SHP77 treated with DMSO at 0.1 percent for 48 hours (cell line): ENCODE results near the gene LDB2.
"Not testable (repeated sequence)": the region's sequence is repeated elsewhere in the genome, so short reads cannot be mapped to it uniquely, and the experiment has no call there.

Experiments
- DNase-seq: peaks from one replicate; lab custom pipeline; 2025; lab: John Stamatoyannopoulos, UW

The LDB2 gene

DNA sequence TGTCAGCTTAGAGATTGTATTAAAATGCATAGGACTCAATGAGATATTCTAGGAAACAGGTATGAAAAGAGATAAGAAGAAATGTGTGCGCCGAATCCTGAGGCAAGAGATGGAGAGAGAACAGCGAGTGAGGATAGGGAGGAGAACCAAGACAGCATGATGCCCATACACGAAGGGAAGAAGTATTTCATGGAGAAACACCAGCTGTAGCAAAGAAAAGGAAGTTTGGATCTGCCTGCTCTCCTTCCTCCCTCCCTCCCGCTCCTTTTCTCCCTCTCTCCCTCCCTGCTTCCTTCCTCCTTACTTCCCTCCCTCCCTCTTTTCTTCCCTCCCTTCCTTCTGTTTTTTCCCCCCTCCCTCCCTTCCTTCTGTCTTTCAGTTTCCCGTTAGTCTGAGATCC, 353.6 kb downstream of the LDB2 start:
- no peak for DNase-seq

DNA sequence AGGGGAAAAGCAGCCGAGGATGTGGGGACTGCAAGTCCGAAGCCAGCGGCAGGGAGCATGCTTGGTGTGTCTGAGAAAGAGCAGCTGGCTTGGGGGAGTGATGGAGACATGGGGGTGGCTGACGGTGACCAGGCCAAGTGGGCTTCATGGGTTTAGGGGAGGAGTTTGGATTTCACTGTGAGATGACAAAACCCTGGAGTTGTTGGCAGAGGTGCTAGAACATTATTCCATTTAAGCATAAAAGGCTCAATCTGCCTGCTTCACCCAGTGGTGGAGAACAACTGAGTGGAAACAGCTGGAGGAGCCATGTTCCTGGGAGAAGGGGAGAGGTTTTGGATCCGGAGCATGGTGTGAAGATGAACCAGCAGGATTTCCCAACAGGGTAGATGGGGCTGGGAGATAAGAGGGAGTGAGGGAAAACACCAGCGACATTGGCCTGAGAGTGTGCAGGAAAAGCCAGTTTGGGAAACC, 354.2 kb downstream of the LDB2 start:
- DNase-seq: no peak

DNA sequence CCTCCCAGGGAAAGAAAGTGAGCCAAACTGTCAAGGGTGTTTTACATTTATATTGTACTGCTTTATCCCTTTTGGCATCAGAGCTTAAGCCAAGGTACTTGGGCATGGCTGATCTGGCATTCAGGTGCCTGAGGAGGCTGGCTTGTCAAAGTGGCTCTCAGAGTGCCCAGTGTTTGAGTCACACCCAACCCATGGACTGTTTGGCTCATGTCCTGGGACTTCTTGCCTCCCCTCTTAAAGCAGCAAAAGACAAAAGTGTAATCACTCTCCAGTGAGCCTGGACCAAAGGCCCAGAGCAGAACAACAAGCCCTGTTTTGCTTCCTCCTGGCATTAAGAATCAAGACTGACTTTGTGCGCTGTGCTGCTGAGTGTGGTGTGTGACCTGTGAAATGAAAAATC, 360.5 kb downstream of the LDB2 start:
- no peak for DNase-seq

DNA sequence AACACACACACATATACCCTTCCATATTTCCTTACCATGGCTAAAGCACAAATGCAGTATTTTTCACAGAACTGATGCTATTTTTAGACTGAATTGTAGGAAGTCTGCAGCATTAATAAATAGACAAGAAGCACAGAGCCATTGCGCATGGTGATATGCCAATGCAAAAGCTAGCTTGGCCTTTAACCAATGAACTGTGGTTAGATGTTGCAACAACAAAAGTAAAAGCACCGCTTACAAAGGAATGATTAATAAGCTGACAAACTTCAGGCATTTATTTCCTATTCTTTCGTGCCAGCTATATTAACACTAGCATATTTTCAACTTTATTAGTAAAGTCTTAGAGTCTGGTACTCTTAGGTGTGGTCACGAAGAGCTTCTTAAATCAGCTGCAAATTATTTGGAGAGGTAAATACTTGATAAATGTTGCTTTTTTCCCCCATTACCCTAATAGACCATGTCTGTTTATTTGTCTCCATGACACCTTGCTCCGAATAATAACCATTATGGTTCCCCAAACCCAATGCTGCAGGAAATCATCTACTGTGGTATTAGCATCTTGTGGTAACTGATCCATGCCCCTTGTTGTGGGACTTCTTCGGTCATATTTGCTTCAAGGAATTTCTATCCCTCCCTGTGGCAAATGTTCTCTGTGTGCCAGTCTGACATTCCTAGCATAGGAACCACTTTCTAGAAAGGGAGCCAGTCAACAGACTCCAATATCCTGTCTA, 366.0 kb downstream of the LDB2 start:
- no peak for DNase-seq

DNA sequence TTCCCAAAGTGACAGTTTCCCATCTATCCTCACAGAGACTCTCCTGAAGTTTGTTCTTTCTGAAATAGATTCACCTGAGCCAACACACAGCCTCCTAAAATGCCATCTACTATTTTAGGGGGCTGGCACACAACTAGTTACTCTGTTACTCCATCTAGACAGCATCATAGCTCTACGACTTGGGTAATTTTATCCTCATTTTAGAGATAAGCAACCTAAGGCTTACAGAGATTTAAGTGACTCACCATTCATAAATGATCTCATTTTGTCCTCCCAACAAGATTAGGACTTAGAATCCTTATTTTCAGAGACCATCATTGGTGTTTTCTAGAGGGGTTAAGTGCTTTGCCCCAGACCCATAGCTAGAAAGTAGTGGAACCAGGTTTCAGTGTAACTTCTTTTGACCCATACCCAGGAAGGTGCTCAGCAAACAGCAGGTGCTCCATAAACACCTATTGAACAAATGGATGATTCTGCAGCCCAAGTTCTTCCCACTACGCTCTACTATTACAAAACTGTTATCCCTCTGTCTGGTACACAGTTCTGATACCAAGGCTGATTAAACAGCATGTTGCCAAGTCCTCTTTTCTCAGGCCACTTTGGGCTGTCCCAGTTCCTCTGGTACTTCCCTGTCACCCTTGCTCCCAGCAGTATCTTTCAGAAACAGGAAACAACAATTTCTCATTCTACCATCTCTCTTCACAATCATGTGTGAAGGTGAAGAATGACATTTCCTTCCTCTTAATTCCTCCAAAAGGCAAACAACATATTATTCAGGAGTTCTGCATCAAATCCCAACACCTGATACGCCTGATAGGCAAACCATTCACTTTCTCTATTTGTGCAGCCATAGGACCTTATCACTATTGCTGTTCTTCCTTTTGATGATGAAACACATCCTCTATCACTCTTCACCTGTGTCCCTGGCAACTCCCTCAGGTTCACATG, 367.5 kb downstream of the LDB2 start:
- DNase-seq: no peak

DNA sequence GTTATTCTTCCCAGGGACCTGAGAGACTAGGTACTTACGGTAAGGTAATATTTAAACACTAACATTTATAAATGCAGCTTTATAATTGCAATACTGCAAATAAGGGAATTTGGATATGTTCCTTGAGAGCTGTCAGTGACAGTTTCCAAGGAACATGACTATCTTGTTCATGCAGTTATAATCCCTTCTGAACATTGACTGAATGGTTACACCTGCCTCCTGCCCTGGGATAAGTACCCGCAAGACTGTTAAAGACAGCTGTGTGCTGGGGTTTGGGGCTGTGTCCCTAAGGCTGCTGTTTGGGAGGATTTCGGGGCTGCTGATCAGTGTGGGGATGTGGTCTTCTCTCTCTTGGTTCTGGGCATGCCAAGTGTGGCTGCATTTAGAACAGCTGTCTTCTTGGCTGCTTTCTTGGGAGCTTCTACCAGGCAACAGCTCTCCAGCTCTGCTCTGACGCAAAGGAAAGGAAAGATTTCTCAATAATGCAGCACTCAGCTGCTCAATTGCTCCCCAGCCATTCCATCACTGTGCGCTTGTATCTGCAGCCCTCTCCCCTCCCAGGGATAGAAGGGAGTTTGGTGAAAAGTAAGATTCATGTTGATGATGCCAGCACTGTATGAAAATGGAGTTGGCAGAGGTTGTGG, 373.4 kb downstream of the LDB2 start:
- no peak for DNase-seq

DNA sequence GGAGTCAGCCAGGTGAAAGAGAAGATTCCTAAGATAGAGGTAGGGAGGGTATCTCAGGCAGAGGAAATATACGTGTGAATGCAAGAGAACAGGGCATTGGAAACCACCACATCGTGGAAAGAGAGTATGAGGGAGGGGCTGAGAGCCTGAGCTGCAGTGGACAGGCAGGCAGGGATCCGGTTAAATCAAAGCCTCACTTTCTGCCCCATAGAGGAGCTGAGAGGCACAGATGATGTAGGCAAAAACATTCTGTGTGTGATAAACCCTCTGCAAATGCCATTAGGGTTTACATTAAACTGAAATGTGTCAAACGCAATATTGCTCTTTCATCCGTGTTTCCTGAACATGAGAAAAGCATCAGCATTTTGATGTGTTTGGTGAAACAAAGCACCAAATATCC, 374.0 kb downstream of the LDB2 start:
- DNase-seq: no peak

DNA sequence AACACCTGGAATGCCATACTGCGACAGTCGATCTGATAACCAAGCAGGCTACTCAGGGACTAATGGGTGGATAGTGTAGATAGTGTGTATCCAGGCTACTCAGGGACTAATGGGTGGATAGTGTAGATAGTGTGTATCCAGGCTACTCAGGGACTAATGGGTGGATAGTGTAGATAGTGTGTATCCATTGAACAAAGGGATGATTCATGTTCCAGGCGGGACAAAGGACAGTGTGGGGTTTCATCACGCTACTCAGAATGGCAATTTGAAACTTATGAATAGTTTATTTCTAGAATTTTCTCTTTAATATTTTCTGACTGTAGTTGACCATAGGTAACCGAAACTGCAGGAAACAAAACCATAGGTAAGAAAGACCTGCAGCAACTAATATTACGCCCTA, 374.9 kb downstream of the LDB2 start:
- DNase-seq: not testable (repeated sequence)

DNA sequence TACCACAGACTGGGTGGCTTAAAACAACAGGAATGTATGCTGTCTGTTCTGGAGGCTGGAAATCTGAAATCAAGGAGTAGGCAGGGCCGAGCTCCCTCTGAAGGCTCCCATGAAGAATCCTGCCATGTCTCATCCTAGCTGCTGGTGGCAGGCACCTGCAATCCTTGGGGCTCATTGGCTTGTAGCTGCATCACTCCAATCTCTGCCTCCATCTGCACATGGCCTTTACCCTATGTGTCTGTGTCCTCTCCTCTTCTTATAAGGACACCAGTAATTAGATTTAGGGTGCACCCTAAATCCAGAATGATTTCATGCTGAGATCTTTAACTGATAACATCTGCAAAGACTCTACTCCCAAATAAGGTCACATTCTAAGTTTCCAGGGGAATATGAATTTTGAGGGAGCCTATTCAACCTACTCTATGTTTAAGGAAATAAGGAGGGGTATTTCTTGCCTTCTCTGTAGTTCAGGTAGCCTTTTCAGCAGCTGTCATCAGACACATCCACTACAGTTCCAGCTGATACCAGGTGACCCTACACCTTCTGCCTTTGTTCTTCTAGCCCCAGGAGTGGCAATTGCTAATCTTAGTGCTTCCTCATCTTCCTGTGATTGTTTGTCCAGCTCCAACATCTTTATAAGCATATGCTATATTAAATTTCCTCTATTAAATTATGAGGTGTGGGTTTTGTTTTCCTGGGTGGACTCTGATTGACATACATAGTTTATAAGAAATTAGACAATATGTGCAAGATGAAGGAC, 377.1 kb downstream of the LDB2 start:
- no peak for DNase-seq

DNA sequence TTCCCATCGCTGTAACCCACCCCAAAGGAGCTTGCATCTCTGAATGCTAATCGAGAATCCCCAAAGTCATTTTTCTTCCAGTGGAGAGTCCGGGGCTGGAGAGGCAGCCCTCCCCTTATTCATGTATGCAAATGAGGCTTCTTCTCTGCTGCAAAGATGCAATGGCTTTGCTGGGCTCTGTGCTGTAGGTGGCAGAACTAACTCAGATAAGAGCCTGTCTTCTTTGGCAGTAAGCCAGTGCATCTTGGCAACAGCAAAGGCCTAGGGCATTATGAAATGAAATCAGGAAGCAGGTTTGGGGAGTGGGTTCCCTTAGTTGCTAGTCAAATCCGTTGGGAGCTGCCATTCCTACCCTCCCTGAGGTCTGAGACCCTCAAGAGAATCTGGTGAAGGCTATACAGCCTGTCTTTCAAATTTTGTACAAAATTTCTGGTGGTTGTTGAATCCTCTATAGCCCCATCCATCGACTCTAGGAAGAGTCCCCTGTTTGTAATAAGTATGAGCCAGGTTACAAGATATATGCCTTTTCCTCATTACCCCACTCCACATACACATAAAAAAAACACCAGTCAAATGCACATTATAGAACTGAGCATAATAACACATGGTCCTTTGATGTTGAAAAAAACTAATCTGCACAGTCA, 381.5 kb downstream of the LDB2 start:
- no peak for DNase-seq

DNA sequence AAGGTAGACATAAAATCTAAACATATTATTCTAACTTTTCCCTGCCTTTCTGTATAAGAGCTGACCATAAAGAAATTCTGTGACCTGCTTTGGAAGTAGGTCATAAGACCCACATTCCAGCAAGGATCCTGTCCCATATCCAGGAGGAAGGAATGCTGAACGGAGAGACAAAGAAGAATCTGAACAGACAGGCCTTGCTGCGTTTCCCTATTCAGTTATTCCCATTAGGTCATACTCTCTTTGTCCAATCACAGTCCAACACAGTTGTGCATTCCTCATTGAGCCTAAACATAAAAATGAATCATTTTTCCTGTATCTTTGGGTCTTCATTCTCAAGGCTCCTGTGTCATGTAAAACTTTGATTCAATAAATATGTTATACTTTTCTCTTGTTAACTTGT, 384.6 kb downstream of the LDB2 start:
- no peak for DNase-seq

DNA sequence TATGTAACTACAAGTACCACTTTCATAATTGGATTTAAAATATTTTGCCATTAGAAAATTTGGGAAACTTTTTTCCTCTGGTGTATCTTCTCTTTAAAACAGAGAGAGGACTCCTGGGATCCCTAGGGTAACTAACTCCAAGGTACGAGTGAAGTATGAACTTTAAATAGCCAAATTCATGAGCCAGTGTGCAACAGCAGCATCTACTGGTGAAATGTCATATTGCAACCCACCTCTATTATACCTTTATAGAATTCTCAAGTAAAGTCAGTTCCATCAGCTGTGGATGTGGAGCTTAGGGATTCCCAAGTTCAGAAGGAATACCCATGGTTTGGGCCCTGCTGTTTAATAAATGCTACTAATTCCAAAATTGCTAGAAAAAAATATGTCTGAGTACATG, 389.5 kb downstream of the LDB2 start:
- no peak for DNase-seq

DNA sequence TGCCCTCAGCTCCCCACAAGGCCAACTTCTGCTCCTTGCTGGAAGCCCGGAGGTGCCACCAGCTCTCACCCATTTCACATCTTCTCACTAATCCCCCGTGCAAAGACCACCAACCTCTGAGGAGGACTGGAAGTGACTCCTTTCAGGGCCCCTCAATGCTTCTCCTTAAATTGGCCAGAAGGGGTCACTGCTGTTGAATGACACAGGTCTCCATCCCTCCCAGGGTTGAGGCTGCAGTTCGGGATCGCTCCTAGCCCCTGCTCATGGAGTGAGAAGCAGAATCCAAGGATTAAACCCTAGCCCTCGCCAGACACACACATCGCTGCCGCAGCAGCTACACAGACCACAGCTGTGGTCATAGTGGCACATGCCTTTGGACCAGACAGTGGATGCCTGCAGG, 392.7 kb downstream of the LDB2 start:
- no peak for DNase-seq

DNA sequence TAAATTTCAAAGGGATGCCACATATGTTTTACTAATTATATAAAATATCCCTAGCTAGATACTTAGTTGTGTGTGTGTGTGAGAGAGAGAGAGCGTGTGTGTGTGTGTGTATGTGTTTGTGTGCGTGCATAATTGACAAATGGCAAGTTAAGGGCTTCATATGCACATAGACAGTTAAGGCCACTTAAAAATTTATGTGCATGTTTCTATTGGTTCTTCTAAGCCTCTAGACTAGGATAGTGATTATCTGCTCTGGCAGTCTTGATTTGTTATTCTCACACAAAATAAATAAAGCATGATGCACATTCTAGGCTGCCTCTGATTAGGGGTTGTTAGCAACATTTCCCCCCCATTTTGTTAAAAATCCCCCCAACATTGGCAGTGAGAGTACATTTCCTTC, 393.2 kb downstream of the LDB2 start:
- DNase-seq: no peak

DNA sequence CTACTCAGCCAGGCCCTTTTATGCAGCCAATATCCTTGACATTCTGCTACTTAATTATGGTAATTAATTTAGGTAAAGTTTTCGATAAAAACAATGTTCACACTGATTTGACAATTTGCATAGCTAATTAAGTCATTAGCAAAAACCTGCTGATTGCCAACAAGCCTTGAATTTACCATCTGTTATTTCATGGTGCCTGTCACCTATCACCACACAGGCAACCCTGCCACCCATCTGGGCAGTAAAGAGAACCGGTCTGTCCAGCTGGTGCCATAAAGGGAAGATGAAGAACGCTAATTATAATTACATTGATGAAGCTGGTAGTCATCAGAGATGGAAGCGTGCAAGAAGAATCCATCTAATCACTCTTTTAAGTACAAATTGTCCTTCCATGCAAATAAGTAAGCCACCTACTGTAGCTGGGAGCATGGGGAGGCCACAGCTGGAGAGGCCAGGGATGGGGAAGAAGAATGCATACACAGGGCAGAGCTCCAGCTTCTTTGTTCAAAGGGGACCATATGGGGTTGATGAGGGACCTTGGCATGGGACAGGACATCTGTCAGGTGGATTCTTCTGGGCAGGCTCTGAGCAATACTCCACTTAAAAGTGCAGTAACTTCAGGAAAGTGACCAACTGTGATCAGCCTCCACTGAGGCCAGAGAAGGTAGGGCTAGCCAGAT, 394.9 kb downstream of the LDB2 start:
- DNase-seq: no peak

DNA sequence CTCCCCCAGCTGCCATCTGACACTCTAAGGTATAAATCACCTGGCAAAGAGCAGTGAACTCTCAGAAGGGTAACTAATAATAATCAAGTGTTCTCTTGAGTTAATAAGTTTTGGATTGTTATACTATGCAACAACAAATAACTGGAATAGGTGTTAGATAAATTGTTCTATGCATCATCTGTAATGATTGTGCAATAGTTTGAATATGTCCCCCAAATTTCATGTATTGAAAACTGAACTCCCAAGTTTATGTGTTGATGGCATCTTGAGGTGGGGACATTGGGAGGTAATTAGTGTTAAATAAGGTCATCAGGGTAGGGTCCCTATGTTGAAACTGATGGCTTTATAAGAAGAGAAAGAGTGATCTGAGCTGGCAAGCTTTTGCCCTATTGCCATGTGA, 399.5 kb downstream of the LDB2 start:
- no peak for DNase-seq

DNA sequence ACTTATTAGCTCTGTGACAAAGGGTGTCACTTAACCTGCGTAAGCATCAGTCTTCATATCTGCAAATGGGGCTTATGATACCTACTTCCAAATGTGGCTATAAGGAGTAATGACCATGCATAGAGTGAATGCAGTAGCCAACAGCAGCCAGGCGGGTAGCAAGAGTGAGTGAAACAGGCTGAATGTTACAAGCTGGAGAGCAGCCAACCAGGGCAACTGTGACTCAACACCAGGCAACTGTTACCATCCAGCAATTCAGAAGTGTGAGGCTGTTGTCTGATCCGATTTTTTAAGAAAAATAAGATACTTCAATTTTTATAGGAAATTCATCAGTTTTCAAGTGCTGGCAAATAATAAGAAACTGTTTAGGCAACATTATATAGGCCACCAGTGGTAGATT, 401.9 kb downstream of the LDB2 start:
- DNase-seq: no peak

DNA sequence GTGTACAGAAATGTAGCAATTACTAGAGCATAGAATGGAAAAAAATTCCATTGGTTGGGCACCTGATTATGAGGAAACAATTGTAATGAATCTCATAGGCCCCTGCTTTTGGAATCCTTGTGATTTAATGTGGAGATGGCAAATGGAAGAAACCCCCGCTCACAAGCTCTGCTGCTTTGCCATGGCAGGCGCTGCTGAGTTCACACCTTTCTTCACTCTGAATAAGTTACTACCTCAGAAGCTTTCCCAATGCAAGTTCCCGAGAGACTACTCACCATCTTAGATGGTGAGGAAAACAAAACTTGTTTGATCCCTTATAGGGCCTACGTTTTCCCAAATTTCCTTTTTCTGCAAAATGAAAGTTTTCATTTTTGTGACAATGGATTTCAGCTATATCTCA, 405.6 kb downstream of the LDB2 start:
- DNase-seq: no peak

DNA sequence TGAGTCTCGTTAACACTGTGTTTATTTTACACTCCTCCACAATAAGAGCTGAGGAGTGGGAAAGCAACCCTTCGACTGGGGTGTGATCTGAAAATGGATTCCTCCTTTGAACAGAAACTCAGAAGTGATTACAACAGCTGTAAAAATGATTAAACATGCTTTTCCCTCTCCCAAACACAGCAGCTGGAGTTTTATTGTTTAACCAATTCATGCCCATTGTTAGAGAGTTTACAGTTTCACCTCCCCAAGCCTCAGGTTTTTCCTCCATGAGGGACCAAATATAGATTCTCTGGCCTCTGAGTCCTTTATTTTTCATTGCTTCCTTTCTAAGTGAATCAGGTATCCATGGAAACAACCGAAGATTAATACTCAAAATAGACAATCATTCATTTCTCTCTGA, 409.2 kb downstream of the LDB2 start:
- DNase-seq: no peak

DNA sequence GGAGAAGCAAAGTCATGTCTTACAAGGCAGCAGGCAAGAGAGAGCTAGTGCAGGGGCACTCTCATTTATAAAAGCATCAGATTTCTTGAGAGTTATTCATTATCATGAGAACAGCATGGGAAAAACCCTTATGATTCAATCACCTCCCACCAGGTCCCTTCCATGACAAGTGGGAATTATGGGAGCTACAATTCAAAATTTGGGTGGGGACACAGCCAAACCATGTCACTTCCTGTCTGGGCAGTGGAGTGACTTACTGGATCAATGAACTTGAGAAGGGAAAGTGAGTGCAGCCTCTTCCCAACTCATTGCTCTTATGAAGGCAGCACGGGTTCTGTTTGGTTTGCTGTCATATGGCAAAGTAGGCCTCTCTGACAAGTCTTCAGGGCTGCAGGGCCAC, 410.4 kb downstream of the LDB2 start:
- no peak for DNase-seq

DNA sequence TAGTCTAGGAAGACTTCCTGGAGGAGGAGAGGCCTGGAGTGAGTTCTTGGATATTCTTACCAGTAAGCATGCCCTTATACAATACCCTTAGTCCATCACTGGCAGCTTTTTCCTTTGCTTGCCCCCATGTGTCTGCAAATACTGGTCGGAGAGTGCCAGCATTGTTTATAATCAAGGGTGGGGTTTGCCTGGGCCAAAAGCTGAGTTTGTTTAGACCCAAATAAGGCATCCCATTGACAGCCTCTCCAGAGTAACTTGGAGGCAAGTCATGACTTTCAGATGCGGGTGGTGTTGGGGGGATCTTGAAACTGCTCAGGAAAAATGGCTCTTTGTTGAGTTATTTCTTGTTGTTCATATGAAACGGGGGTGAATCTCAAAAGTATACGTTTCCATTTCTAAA, 413.7 kb downstream of the LDB2 start:
- DNase-seq: no peak
